H1 (cell line): ENCODE results near the gene GRPR. TPM values are rescaled to one million over a fixed set of nuclear protein-coding genes. Genes with fewer than 3 reads are reported as not detected.

Experiments
- CTCF ChIA-PET: fragments of 300-600 bp; sonication (Branson Sonifier 250); formaldehyde crosslinking; loops from one replicate; lab custom pipeline; 2021; ENCODE audit not compliant: partially characterized antibody; lab: Charles Lee
- POLR2A ChIA-PET: fragments of 300-600 bp; sonication (Branson Sonifier 250); formaldehyde crosslinking; loops from one replicate; lab custom pipeline; 2021; ENCODE audit warnings: inconsistent platforms; ENCODE audit not compliant: partially characterized antibody; lab: Charles Lee
- DNase-seq, 2 experiments: peaks; one replicate each; pipeline versions ENCODE4 v3.0.0 to v3.0.0-alpha.2; 2010 to 2022; ENCODE audit warnings: low spot score in 2 of 2, low read depth in 1 of 2, mixed read lengths in 1 of 2
- FAIRE-seq: peaks from 2 replicates; lab custom pipeline; 2011; peaks lifted over from hg19 to GRCh38; lab: Jason Lieb, UNC
- H2AFZ ChIP-seq: 2 replicates; pipeline ENCODE4 v1.8.1; 2012; ENCODE audit warnings: low read length, inconsistent platforms
- H2AK5ac ChIP-seq: 2 replicates; pipeline ENCODE4 v1.6.1; 2013; ENCODE audit warnings: low read depth, low read length
- H2BK120ac ChIP-seq: replicated peaks from 2 replicates; pipeline ENCODE3; 2013; ENCODE audit warnings: low read depth, low read length, inconsistent platforms
- H2BK12ac ChIP-seq: 2 replicates; pipeline ENCODE4 v1.6.1; 2013; ENCODE audit warnings: low read depth, low read length
- H2BK15ac ChIP-seq: 2 replicates; pipeline ENCODE4 v1.6.1; 2013; ENCODE audit warnings: low read length
- H2BK20ac ChIP-seq: 2 replicates; pipeline ENCODE4 v1.6.1; 2013; ENCODE audit warnings: low read length
- H2BK5ac ChIP-seq: 2 replicates; pipeline ENCODE4 v1.6.1; 2013; ENCODE audit warnings: low read depth, low read length
- H3K14ac ChIP-seq: 2 replicates; pipeline ENCODE4 v1.6.1; 2013; ENCODE audit warnings: inconsistent platforms; ENCODE audit not compliant: insufficient read length
- H3K18ac ChIP-seq: 2 replicates; pipeline ENCODE4 v1.6.1; 2013; ENCODE audit warnings: low read length; ENCODE audit errors: extremely low read depth
- H3K23ac ChIP-seq: 2 replicates; pipeline ENCODE4 v1.6.1; 2013; ENCODE audit warnings: inconsistent platforms; ENCODE audit not compliant: insufficient read length
- H3K23me2 ChIP-seq: 2 replicates; pipeline ENCODE4 v1.6.1; 2013; ENCODE audit warnings: low read depth, low read length
- H3K27ac ChIP-seq: 2 replicates; pipeline ENCODE4 v1.6.1; 2011; ENCODE audit warnings: low read depth, low read length, inconsistent platforms
- H3K27me3 ChIP-seq, 4 experiments: replicated peaks in 1 of 4; 1 replicate in 1 of 4; 2 replicates in 3 of 4; pipeline versions ENCODE4 v1.6.1 to v1.8.1; 2011 to 2013; ENCODE audit warnings: low read length in 3 of 4, mild to moderate bottlenecking in 3 of 4, inconsistent platforms in 2 of 4, mixed read lengths in 2 of 4, moderate library complexity in 1 of 4; ENCODE audit not compliant: control insufficient read depth in 3 of 4, insufficient read depth in 3 of 4; ENCODE audit errors: extremely low read depth in 1 of 4
- H3K36me3 ChIP-seq, 4 experiments: 2 replicates each; pipeline versions ENCODE4 v1.6.1 to v1.8.1; 2011 to 2013; ENCODE audit warnings: mild to moderate bottlenecking in 4 of 4, low read length in 3 of 4, moderate library complexity in 2 of 4, control low read depth in 1 of 4, inconsistent platforms in 1 of 4; ENCODE audit not compliant: insufficient read depth in 4 of 4, control insufficient read depth in 2 of 4
- H3K4ac ChIP-seq: replicated peaks from 2 replicates; pipeline ENCODE3; 2013; ENCODE audit warnings: low read length, low read depth, mixed read lengths, inconsistent platforms; ENCODE audit not compliant: insufficient read length
- H3K4me1 ChIP-seq, 4 experiments: replicated peaks in 1 of 4; 1 replicate in 1 of 4; 2 replicates in 3 of 4; pipeline versions ENCODE4 v1.6.1 to v1.8.1; 2011 to 2013; ENCODE audit warnings: low read length in 3 of 4, inconsistent platforms in 2 of 4, mixed read lengths in 1 of 4; ENCODE audit not compliant: insufficient read depth in 4 of 4, control insufficient read depth in 3 of 4
- H3K4me2 ChIP-seq, 2 experiments: 2 replicates each; pipeline versions ENCODE4 v1.6.1 to v1.8.1; 2011 to 2013; ENCODE audit warnings: low read depth in 2 of 2, low read length in 2 of 2, control low read depth in 1 of 2, inconsistent platforms in 1 of 2, mild to moderate bottlenecking in 1 of 2; ENCODE audit not compliant: insufficient read depth in 1 of 2
- H3K4me3 ChIP-seq, 4 experiments: fragments of 200-600, 300-600 bp in 1 of 4; sonication (generic), shearing (Covaris generic), sonication (Bioruptor Twin) in 1 of 4; 2 replicates each; pipeline versions ENCODE4 v1.5.1 to v1.8.1; 2011 to 2016; ENCODE audit warnings: low read length in 4 of 4, low read depth in 3 of 4, control low read depth in 2 of 4, inconsistent platforms in 2 of 4, mild to moderate bottlenecking in 2 of 4, mixed read lengths in 1 of 4, moderate library complexity in 1 of 4; ENCODE audit not compliant: insufficient read depth in 2 of 4; ENCODE audit errors: extremely low read depth in 1 of 4
- H3K56ac ChIP-seq: replicated peaks from 2 replicates; pipeline ENCODE3; 2013; ENCODE audit warnings: low read depth, mild to moderate bottlenecking, mixed read lengths, low read length, inconsistent platforms; ENCODE audit not compliant: insufficient read length
- H3K79me1 ChIP-seq: 2 replicates; pipeline ENCODE4 v1.6.1; 2013; ENCODE audit warnings: low read depth, low read length, control low read depth
- H3K79me2 ChIP-seq, 2 experiments: 2 replicates each; pipeline versions ENCODE4 v1.6.1 to v1.8.1; 2012 to 2013; ENCODE audit warnings: low read length in 2 of 2, mild to moderate bottlenecking in 2 of 2, inconsistent platforms in 1 of 2; ENCODE audit not compliant: insufficient read depth in 2 of 2, control insufficient read depth in 1 of 2
- H3K9ac ChIP-seq, 4 experiments: replicated peaks in 1 of 4; 1 replicate in 1 of 4; 2 replicates in 3 of 4; pipeline versions ENCODE4 v1.6.1 to v1.8.1; 2011 to 2013; ENCODE audit warnings: low read depth in 3 of 4, low read length in 3 of 4, control low read depth in 2 of 4, mild to moderate bottlenecking in 2 of 4, moderate library complexity in 2 of 4, inconsistent platforms in 1 of 4; ENCODE audit errors: extremely low read depth in 1 of 4
- H3K9me3 ChIP-seq, 2 experiments: 2 replicates each; pipeline versions ENCODE4 v1.6.1 to v1.8.1; 2012 to 2013; ENCODE audit warnings: mild to moderate bottlenecking in 2 of 2, moderate library complexity in 2 of 2, control low read depth in 1 of 2, inconsistent platforms in 1 of 2, low read depth in 1 of 2, low read length in 1 of 2, mixed read lengths in 1 of 2; ENCODE audit not compliant: insufficient read depth in 2 of 2
- H4K20me1 ChIP-seq, 2 experiments: replicated peaks in 1 of 2; 2 replicates each; pipeline versions ENCODE3 to v1.8.1; 2011 to 2013; ENCODE audit warnings: inconsistent platforms in 2 of 2, low read length in 2 of 2, mild to moderate bottlenecking in 1 of 2; ENCODE audit not compliant: insufficient read depth in 2 of 2, control insufficient read depth in 1 of 2
- H4K5ac ChIP-seq: 2 replicates; pipeline ENCODE4 v1.6.1; 2013; ENCODE audit warnings: low read length, low read depth, mixed read lengths, inconsistent platforms; ENCODE audit not compliant: insufficient read length
- H4K8ac ChIP-seq: 2 replicates; pipeline ENCODE4 v1.8.0; 2013; ENCODE audit warnings: mild to moderate bottlenecking, moderate library complexity, low read length, inconsistent platforms; ENCODE audit not compliant: insufficient read depth; ENCODE audit errors: extremely low read depth
- H4K91ac ChIP-seq: replicated peaks from 2 replicates; pipeline ENCODE3; 2013; ENCODE audit warnings: low read length, mixed read lengths, inconsistent platforms; ENCODE audit not compliant: insufficient read length
- ATF3 ChIP-seq: IDR thresholded peaks from 2 replicates; pipeline ENCODE4 v1.6.1; 2011; ENCODE audit warnings: low read depth, mild to moderate bottlenecking, low read length; ENCODE audit not compliant: insufficient read depth
- CBX5 ChIP-seq: fragments of 300-800, 300-1000 bp; sonication (generic); IDR thresholded peaks from 2 replicates; pipeline ENCODE4 v1.7.1; 2016; ENCODE audit warnings: antibody characterized with exemption, low read length, low read depth
- CREB1 ChIP-seq: IDR thresholded peaks from 2 replicates; pipeline ENCODE4 v1.6.1; 2012; ENCODE audit warnings: inconsistent platforms
- CTBP2 ChIP-seq: IDR thresholded peaks from 2 replicates; pipeline ENCODE4 v1.7.0; 2011; ENCODE audit warnings: borderline replicate concordance, mild to moderate bottlenecking, moderate library complexity, mixed read lengths, low read length; ENCODE audit not compliant: insufficient read depth, insufficient read length
- JUN ChIP-seq: IDR thresholded peaks from 2 replicates; pipeline ENCODE4 v1.6.1; 2011; ENCODE audit warnings: low read depth, mild to moderate bottlenecking, improper control_type of control experiment, low read length
- JUND ChIP-seq: IDR thresholded peaks from 2 replicates; pipeline ENCODE4 v1.6.1; 2011; ENCODE audit warnings: mild to moderate bottlenecking, improper control_type of control experiment, low read length
- NANOG ChIP-seq: IDR thresholded peaks from 2 replicates; pipeline ENCODE4 v1.6.1; 2011; ENCODE audit warnings: low read length, low read depth, mild to moderate bottlenecking, inconsistent platforms; ENCODE audit not compliant: insufficient read depth, poor library complexity, severe bottlenecking
- POU5F1 ChIP-seq: IDR thresholded peaks from 2 replicates; pipeline ENCODE4 v1.6.1; 2011; ENCODE audit warnings: low read depth, mild to moderate bottlenecking, low read length, moderate library complexity
- RNF2 ChIP-seq: fragments of 200-900, 300-1000 bp; sonication (generic); IDR thresholded peaks from 2 replicates; pipeline ENCODE4 v1.7.1; 2016; ENCODE audit warnings: borderline replicate concordance, low read depth, mild to moderate bottlenecking, antibody characterized with exemption, low read length; ENCODE audit not compliant: poor library complexity, severe bottlenecking; ENCODE audit errors: missing control alignments
- SIRT6 ChIP-seq: IDR thresholded peaks from one replicate; pipeline ENCODE4 v1.7.1; 2012; ENCODE audit warnings: low read length, inconsistent platforms
- SP4 ChIP-seq: IDR thresholded peaks from 2 replicates; pipeline ENCODE4 v1.6.1; 2012; ENCODE audit warnings: low read length, inconsistent platforms
- WGBS, 2 experiments: shearing (Covaris generic) in 1 of 2; methylation state at CpG; one replicate each; pipeline versions ENCODE4 v1.1.6 to v1.1.7; 2013 to 2015; ENCODE audit warnings: low lambda C conversion rate in 2 of 2, mixed read lengths in 2 of 2, inconsistent platforms in 1 of 2, low coverage in 1 of 2, missing lambda C conversion rate in 1 of 2; ENCODE audit not compliant: insufficient replicate concordance in 2 of 2, insufficient coverage in 1 of 2, insufficient read length in 1 of 2; ENCODE audit errors: extremely low coverage in 1 of 2, missing lambda C conversion rate in 1 of 2; 5-methylcytosine and 5-hydroxymethylcytosine counted together
- polyA plus RNA-seq, 7 experiments: library from polyadenylated mRNA; depleted of rRNA in 3 of 7; stranded (reverse) in 5 of 7; unstranded in 2 of 7; fragments of >200 nt in 5 of 7; fragments of 200-250 nt in 2 of 7; gene quantifications; 1 replicate in 5 of 7; 2 replicates in 1 of 7; 4 replicates in 1 of 7; pipeline versions ENCODE4 v1.2.1 to v1.2.3, GENCODE V29; 2011 to 2013; ENCODE audit warnings: missing spikeins in 2 of 7, mixed read lengths in 2 of 7
- total RNA-seq: library from RNA; stranded (reverse); fragmentation: NEBNext Ultra II Directional; extraction: Animal tissue kit (Norgen Biotek cat#: 25700); gene quantifications from 2 replicates; pipeline ENCODE4 v1.2.1, GENCODE V29; 2021
- TF ChIP-seq, protein P1 (sequence below): IDR thresholded peaks from 2 replicates; pipeline ENCODE4 v1.6.1; 2012; ENCODE audit warnings: inconsistent platforms

GRPR gene
- total and polyA plus RNA-seq, 2 of the 8 experiments (the other 6 are each of a cell fraction or from before 2014, with no cell fraction given) = 18.6 to 78.4 TPM

- no peak overlapping the region for H4K91ac ChIP-seq
- no peaks in the 10 kb centered on the region for H3K79me1 ChIP-seq
- H2BK12ac ChIP-seq = no peak overlapping the region
- H2BK120ac ChIP-seq = no peak overlapping the region
- ChIA-PET POLR2A (no interaction called here), CTCF (no interaction called here)
- DNase-seq (no peak), FAIRE-seq (no peak)
- H2AFZ ChIP-seq = no peak overlapping the region
- H4K5ac ChIP-seq = no peak overlapping the region
- no peak overlapping the region for H2BK15ac ChIP-seq
- H2BK20ac ChIP-seq = no peak overlapping the region
- H3K9me3 ChIP-seq = no peaks in the 10 kb centered on the region
- no peaks in the 10 kb centered on the region for H3K23me2 ChIP-seq
- no peaks in the 10 kb centered on the region for H4K20me1 ChIP-seq
- H4K8ac ChIP-seq = no peak overlapping the region
- H3K27me3 ChIP-seq = no peaks in the 10 kb centered on the region
- no peak overlapping the region for H2AK5ac ChIP-seq
- H2BK5ac ChIP-seq = no peak overlapping the region
- no peak overlapping the region for H3K4me3 ChIP-seq
- no peaks in the 10 kb centered on the region for H3K36me3 ChIP-seq
- WGBS, 2 experiments = 100% methylated on average over 3 of the region's 9 CpGs; no CpG with 5 or more reads in 1 of the 2 experiments
- no peak overlapping the region for H3K4ac ChIP-seq
- no peaks in the 10 kb centered on the region for H3K4me1 ChIP-seq
- no peak overlapping the region for H3K23ac ChIP-seq
- no peak overlapping the region for H3K18ac ChIP-seq
- H3K4me2 ChIP-seq = no peak overlapping the region
- no peak overlapping the region for H3K14ac ChIP-seq
- no peak overlapping the region for H3K27ac ChIP-seq
- H3K56ac ChIP-seq = no peak overlapping the region
- H3K79me2 ChIP-seq = no peaks in the 10 kb centered on the region
- no peak overlapping the region for H3K9ac ChIP-seq
- TF ChIP-seq CTBP2 (no peak), NANOG (no peak), SIRT6 (no peak), SP4 (no peak), JUND (no peak), CREB1 (no peak), RNF2 (no peak), POU5F1 (no peak), ATF3 (no peak), CBX5 (no peak), JUN (no peak)
- TF ChIP-seq, protein P1, sequence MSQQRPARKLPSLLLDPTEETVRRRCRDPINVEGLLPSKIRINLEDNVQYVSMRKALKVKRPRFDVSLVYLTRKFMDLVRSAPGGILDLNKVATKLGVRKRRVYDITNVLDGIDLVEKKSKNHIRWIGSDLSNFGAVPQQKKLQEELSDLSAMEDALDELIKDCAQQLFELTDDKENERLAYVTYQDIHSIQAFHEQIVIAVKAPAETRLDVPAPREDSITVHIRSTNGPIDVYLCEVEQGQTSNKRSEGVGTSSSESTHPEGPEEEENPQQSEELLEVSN = no peak
Measured at GRCh38 chrX:16171039-16171438, 47.7 kb downstream of the GRPR start.
